HFF-Myc (cell line): ENCODE data around the gene NLRC5.

ENCODE experiments used
- DNase-seq: peaks from one replicate; pipeline ENCODE4 v3.0.0-alpha.2; 2011; ENCODE audit warnings: low read depth; ENCODE audit errors: extremely low read depth
- H3K4me3 ChIP-seq: replicated peaks from 2 replicates; pipeline ENCODE4 v1.5.1; 2011; ENCODE audit warnings: low read depth, mild to moderate bottlenecking, control low read depth, low read length
- CTCF ChIP-seq: IDR thresholded peaks from 2 replicates; pipeline ENCODE4 v1.5.1; 2012; ENCODE audit warnings: mild to moderate bottlenecking, low read depth, low read length, control low read depth; ENCODE audit errors: missing control alignments

Gene NLRC5

GRCh38 chr16:57016301-57016700 is 26.9 kb downstream of the NLRC5 start:
- DNase-seq, result no peak
- H3K4me3 ChIP-seq, result no peak overlapping the region
- TF ChIP-seq CTCF, result no peak

GRCh38 chr16:57016831-57017230 is 27.5 kb downstream of the NLRC5 start:
- TF ChIP-seq CTCF, result no peak
- no peak for DNase-seq
- no peak overlapping the region for H3K4me3 ChIP-seq

GRCh38 chr16:57017251-57017650 is 27.9 kb downstream of the NLRC5 start:
- DNase-seq, result no peak
- no peak for TF ChIP-seq CTCF
- H3K4me3 ChIP-seq, result no peak overlapping the region

- no peak for TF ChIP-seq CTCF
- no peak overlapping the region for H3K4me3 ChIP-seq
- DNase-seq, result no peak
Observed at GRCh38 chr16:57019746-57020145, 30.4 kb downstream of the NLRC5 start.

- no peak for TF ChIP-seq CTCF
- no peak for DNase-seq
- H3K4me3 ChIP-seq, result no peak overlapping the region
Observed at GRCh38 chr16:57020651-57021050, 31.3 kb downstream of the NLRC5 start.

GRCh38 chr16:57021757-57022156 is 32.4 kb downstream of the NLRC5 start:
- no peak for TF ChIP-seq CTCF
- no peak for DNase-seq
- H3K4me3 ChIP-seq, result no peak overlapping the region

GRCh38 chr16:57022445-57022844 is 33.1 kb downstream of the NLRC5 start:
- TF ChIP-seq CTCF, result no peak
- no peak overlapping the region for H3K4me3 ChIP-seq
- DNase-seq, result no peak
